22Rv1 (cell line): ENCODE measurements around the gene ELOVL2.

Experiments used
- H3K27ac ChIP-seq: fragments of 450-650 bp; 2 replicates; pipeline ENCODE4 v1.5.1; 2017
- ZFX ChIP-seq: fragments of 450-650 bp; IDR thresholded peaks from 2 replicates; pipeline ENCODE4 v1.6.1; 2017; ENCODE audit warnings: antibody characterized with exemption, borderline replicate concordance
- TF ChIP-seq, protein P1 (sequence below): fragments of 450-650 bp; IDR thresholded peaks from 2 replicates; pipeline ENCODE4 v1.5.1; 2017; ENCODE audit warnings: mild to moderate bottlenecking

The ELOVL2 gene

DNA sequence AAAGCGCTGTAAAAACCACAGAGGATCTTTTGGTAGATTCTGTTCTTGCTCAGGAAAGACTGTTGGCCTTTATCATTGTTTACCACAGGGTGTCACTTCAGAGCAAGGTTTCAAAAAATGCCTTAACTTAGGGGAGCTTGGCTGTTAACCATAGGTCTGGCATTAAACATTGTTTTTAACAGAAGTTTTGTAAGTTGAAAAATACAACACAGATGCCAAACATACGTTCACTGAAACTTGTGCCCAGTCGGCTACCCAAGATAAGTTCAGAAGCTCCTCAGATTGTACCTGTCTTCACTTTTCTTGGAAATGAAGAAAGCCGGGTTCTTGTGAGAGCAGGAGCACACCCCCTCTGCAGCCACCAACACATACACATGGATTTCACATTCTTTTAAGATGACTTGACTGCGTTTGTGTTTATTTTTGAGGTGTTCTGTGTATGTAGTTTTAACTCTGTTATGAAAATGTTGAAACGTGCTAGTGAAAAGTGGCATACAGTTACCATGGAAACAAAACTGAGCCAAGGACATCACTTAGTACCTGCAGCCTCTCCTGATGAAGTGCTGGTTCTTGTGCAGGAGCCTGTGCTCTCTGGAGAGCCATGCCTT, 92.3 kb downstream of the ELOVL2 start:
- H3K27ac ChIP-seq = no peak overlapping the region
- no peak for TF ChIP-seq ZFX
- TF ChIP-seq, protein P1, sequence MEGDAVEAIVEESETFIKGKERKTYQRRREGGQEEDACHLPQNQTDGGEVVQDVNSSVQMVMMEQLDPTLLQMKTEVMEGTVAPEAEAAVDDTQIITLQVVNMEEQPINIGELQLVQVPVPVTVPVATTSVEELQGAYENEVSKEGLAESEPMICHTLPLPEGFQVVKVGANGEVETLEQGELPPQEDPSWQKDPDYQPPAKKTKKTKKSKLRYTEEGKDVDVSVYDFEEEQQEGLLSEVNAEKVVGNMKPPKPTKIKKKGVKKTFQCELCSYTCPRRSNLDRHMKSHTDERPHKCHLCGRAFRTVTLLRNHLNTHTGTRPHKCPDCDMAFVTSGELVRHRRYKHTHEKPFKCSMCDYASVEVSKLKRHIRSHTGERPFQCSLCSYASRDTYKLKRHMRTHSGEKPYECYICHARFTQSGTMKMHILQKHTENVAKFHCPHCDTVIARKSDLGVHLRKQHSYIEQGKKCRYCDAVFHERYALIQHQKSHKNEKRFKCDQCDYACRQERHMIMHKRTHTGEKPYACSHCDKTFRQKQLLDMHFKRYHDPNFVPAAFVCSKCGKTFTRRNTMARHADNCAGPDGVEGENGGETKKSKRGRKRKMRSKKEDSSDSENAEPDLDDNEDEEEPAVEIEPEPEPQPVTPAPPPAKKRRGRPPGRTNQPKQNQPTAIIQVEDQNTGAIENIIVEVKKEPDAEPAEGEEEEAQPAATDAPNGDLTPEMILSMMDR = peak; percentile 43

DNA sequence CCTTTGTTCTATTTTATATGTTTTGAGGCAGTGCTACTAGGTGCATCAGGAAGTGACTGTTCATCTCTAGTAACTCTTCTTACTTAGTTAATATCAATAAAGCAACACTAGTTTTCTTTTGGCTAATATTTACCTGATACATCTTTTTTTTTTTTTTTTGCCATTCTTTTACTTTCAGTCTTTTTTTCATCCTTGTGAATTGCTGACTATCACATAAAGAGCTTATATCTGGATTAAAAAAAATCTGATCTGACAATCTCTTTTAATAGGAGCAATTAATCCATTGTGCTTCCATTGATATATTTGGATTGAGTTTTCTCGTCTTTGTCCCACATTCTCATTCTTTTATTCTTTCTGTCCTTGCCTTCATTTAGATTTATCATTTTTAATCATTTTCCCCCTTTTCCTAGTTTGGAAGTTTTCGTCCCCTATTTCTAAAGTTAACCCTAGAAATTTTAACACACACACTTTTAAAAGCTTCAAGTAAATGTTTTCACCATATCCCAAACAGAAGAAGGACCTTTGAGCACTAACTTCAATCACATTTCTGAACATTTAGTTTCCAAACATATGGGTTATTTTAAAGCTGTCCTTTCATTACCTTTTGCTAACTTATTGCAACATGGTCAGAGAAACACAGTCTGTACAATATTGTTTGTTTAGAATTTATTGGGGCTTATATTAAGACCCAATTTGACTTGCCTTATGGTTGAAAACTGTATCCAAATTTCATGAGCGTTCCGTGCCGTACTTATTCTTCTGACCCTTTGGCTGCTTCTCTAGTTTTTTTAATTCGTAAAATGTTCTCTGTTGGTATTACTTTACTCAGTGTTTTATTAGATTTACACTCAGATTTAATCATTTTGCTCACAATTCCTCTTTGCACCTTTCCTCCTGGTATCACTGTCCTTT, 94.3 kb downstream of the ELOVL2 start:
- H3K27ac ChIP-seq = no peak overlapping the region
- TF ChIP-seq ZFX = no peak
- TF ChIP-seq, protein P1 = no peak

DNA sequence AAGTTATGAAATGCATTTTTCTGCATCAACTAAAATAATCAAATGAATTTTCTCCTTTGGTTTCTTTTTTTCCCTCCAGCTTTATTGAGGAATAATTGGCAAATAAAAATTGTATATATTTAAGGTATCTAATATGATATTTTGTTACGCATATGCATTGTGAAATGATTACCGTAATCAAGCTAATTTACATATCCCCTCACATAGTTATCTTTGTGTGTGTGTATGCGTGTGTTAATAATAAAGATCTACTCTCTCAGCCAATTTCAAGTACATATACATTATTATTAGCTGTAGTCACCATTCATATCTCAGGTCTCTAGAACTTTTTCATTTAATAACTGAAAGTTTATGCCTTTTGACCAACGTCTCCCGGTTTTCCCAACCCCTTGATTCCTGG, 96.1 kb downstream of the ELOVL2 start:
- no peak overlapping the region for H3K27ac ChIP-seq
- TF ChIP-seq, protein P1 = no peak
- no peak for TF ChIP-seq ZFX

DNA sequence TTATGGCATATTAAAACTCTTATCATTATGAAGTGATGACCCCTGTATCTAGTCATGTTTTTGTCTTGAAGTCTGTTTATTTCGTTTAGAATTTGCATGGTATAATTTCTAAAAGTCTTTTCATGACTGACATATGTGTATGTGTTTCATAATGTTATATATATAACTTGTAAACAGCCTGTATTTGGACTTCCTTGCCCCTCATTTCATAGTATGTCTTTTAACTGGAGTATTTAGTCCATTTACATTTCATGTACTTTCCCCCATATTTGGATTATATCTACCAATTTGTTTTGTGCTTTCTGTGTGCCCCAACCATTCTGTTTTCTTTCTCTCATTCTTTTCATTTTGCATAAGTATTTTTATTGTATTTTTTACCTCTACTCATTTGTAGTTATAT, 98.3 kb downstream of the ELOVL2 start:
- H3K27ac ChIP-seq = no peak overlapping the region

DNA sequence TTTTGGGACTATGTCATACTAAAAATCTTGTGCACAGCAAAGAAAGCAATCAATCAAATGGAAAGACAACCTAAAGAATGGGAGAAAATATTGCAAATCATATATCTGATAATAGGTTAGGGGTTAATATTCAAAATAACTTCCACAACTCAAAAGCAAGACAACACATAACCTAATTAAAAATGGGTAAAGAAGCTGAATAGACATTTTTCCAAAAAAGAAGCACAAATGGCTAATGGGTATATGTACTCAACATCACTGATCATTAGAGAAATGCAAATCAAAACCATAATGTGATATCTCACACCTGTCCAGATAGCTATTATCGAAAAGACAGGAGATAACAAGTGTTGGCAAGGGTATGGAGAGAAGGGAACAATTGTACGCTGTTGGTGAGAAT, 104.3 kb downstream of the ELOVL2 start:
- no peak for TF ChIP-seq ZFX
- TF ChIP-seq, protein P1 = no peak
- H3K27ac ChIP-seq = no peak overlapping the region

More for the DNA sequence above, 98.3 kb downstream of the ELOVL2 start:
- TF ChIP-seq, protein P1 = no peak
- no peak for TF ChIP-seq ZFX

DNA sequence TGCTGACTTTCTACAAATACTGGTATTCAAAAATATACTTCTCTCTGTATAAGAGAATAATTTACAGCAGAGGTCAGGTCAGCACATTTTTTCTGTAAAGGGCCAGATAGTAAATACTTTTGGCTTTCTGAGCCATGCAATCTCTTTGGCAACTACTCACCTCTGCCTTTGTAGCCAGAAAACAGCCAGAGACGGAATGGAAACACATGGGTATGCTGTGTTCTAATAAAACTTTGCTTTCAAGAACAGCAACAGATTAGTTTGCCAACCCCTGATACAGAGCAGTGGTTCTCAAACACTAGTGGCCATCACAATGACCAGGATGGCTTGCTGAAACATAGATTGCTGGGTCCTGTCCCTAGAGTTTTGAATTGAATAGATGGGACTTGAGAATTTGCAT, 111.0 kb downstream of the ELOVL2 start:
- TF ChIP-seq ZFX = no peak
- TF ChIP-seq, protein P1 = no peak

More for the DNA sequence above, 111.0 kb downstream of the ELOVL2 start:
- no peak overlapping the region for H3K27ac ChIP-seq
